GM10248 (cell line): ENCODE results near the gene VSTM2L.

Source experiments
- CTCF ChIA-PET: fragments of 300-600 bp; sonication (Branson Sonifier 250); formaldehyde crosslinking; extraction: SDS; loops from one replicate; lab custom pipeline; 2021; ENCODE audit warnings: antibody characterized with exemption; lab: Yijun Ruan, JAX
- POLR2A ChIA-PET: fragments of 350-650 bp; sonication (Branson Sonifier 250); formaldehyde crosslinking; extraction: SDS; loops from one replicate; lab custom pipeline; 2020; ENCODE audit warnings: antibody characterized with exemption; lab: Yijun Ruan, JAX
- DNase-seq: peaks from one replicate; pipeline ENCODE4 v3.0.0; 2012; ENCODE audit errors: extremely low spot score
- CTCF ChIP-seq: IDR thresholded peaks from 2 replicates; pipeline ENCODE4 v1.5.1; 2012; ENCODE audit warnings: mild to moderate bottlenecking, low read depth; ENCODE audit errors: extremely low read depth, missing control alignments, control extremely low read depth

VSTM2L gene

GRCh38 chr20:37987602-37988290, 84.8 kb downstream of the VSTM2L start:
- no peak for DNase-seq
- ChIA-PET POLR2A (no interaction called here), CTCF (interaction anchor here (1.3 to 2.1 kb wide), 4 partner anchors 8 to 423 kb away, joined by 3 to 7 read pairs (median 3); partner anchors contain the start of gene VSTM2L)
- no peak for TF ChIP-seq CTCF

GRCh38 chr20:37988306-37988954, 85.5 kb downstream of the VSTM2L start:
- TF ChIP-seq CTCF, result no peak
- POLR2A ChIA-PET, result no interaction called here
- no peak for DNase-seq
- CTCF ChIA-PET, result interaction anchor here (1.0 to 2.1 kb wide), 4 partner anchors 9 to 424 kb away, joined by 3 to 7 read pairs (median 3); no protein-coding TSS in a partner anchor

- no peak for TF ChIP-seq CTCF
- CTCF ChIA-PET, result interaction anchor here (1.0 to 2.1 kb wide), 2 partner anchors 231 to 425 kb away, joined by 3 to 7 read pairs; no protein-coding TSS in a partner anchor
- no peak for DNase-seq
- POLR2A ChIA-PET, result no interaction called here
These were observed 86.8 kb downstream of the VSTM2L start for GRCh38 chr20:37989601-37990295.

- no peak for TF ChIP-seq CTCF
- CTCF ChIA-PET, result interaction anchor here (5.1 to 5.8 kb wide), 2 partner anchors 16 to 427 kb away, joined by 34 to 54 read pairs; no protein-coding TSS in a partner anchor
These were observed 87.7 kb downstream of the VSTM2L start for GRCh38 chr20:37990571-37991151.

GRCh38 chr20:37991157-37991866, 88.4 kb downstream of the VSTM2L start:
- no peak for DNase-seq
- ChIA-PET CTCF (interaction anchor here (0.9 to 5.8 kb wide), 10 partner anchors 7 to 722 kb away, joined by 3 to 54 read pairs (median 6); no protein-coding TSS in a partner anchor), POLR2A (interaction anchor here (0.6 kb wide), 1 partner anchor 1418 kb away, joined by 5 read pairs; the partner anchor contains the start of gene TGIF2)
- no peak for TF ChIP-seq CTCF

More at GRCh38 chr20:37990571-37991151, 87.7 kb downstream of the VSTM2L start:
- POLR2A ChIA-PET, result no interaction called here
- peak; percentile 86 for DNase-seq
